DLD1 (cell line): ENCODE data around the gene SKIC2.
"Not testable (repeated sequence)": the region's sequence is repeated elsewhere in the genome, so short reads cannot be mapped to it uniquely, and the experiment has no call there.

Experiments
- in situ Hi-C: cut with HindIII; loops from 2 replicates; pipeline ENCODE4 v1.10.0; 2017; ENCODE audit warnings: low sequenced_read_pairs

Gene SKIC2

DNA sequence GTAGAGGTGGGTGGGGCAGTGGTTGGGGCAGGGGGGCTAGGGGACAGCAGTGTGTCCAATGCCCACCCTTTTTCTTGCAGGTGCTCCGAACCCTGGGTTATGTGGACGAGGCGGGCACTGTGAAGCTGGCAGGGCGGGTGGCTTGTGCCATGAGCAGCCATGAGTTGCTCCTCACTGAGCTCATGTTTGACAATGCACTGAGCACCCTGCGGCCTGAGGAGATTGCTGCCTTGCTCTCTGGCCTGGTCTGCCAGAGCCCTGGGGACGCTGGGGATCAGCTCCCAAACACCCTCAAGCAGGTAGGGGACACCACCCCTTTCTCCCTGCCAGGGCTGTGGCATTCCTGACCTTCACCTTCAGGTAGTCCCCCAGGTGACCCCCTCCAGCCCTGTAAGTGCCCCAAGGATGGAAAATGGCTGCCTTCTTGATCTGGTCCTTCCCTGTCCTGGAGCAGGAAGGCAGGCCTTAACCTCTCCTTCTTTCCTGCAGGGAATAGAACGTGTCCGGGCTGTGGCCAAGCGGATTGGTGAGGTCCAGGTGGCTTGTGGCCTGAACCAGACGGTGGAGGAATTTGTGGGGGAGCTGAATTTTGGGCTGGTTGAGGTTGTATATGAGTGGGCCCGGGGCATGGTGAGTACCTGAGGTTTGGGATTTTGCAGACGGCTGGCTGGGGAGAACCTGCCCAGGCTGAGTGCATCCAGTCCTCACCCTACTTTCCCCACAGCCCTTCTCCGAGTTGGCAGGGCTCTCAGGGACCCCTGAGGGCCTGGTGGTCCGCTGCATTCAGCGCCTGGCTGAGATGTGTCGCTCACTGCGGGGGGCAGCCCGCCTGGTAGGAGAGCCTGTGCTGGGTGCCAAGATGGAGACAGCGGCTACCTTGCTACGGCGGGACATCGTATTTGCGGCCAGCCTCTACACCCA, 10.1 kb downstream of the SKIC2 start:
- in situ Hi-C loops, result no loop called here

DNA sequence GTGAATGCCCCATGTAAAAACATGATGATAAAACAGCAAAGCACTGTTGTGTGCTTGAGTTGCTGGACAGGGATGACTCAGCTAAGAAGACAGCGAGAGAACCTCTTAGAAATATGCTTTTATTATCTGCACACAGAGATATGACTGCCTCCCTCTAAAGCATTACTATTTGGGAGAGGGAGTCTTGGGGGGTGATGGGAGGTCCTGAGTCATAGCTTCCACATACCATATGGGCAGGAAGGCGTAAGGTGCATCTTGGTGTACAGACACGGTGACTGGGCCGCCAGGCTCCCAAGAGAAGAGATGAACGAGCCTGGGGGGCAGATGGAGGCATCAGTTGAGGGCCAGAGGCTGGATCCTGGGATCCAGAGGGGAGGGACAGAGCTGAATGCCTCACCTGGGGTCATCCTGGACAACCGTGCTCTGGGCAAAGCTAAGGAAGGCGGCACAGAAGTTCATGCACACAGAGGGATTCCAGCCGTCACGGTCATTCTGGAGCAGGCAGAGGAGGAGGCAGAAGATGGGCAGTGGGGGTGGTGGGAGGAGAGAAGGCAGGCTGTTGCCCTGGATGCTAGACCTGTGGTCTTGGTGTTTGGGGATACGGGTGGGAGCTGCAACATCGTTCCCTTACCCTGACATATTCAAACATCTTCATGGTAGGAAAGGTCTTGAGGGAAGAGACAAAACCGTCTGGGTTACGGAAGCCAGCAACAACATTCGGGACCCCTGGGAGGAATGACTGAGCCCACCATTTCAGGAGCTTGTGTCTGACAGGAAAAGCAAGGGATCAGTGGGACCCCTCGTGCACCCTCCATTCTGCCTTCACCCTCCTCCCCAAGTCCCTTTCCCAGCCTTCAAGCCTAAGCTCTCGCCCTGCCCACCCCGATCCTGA, 11.0 kb downstream of the SKIC2 start:
- in situ Hi-C loops, result no loop called here

DNA sequence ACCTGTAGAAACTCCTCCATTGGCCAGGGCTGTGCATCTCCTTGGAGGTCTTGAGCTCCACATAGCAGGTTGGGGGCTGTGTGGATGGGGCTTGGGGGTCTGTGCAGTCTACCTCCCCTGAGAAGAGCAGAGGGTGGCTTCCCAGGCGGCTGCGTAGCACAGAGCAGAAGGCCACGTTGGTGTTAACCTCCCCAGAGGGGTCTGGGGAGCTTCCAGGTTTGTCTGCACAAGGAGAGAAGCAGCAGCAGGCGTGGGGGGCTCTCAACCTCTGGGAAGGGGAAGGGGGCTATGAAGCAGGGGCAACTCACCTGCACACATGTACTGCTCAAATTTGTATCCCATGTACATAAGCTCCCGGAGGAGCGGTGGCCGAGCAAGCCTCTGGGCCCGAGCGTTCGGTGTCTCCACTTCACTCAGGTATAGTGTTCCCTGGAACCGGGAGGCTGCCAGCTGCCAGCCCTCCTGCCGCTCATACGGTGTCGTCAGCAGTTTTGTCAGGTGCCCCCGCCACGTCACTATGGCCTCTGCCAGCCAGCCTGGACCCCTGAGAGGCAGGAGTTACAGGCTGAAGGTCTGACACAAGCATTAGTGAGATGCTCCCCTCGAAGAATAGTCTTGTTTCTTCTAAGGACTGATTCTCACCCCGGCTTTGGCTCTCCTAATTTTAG, 11.8 kb downstream of the SKIC2 start:
- in situ Hi-C loops, result no loop called here

DNA sequence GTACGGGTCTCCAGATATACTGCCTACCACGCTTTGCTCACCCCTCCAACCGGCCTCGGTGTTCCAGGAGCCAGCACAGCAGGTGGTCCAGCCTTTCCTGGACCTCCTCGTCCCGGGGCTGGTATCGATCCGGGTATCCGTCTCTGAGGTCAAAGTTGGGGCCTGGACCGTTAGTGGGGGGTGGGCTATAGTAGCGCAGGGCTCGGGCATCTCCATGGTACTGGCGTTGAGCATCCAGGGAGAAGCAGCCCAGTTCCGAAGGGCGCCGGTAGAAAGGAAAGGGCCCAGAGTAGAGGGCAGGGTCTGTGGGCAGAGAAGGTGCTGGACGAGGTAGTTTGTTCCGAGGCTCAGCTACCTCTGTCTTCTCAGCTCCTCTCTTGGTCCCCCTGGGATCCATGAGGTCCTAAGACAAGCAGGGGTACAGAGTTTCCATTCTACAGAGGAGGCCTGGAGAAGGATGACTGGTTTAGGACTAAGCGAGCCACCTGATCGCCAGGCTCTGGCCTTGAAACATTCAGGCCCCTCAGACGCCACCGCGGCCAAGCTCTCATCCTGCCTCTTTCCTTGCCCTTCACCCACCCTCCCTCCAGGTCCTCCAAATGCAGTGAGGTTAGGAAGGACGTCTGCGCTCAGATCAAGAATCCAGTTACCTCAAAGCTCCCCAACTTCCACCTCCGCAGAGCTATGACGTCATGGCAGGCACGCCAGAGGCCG, 12.5 kb downstream of the SKIC2 start:
- in situ Hi-C loops, result no loop called here

DNA sequence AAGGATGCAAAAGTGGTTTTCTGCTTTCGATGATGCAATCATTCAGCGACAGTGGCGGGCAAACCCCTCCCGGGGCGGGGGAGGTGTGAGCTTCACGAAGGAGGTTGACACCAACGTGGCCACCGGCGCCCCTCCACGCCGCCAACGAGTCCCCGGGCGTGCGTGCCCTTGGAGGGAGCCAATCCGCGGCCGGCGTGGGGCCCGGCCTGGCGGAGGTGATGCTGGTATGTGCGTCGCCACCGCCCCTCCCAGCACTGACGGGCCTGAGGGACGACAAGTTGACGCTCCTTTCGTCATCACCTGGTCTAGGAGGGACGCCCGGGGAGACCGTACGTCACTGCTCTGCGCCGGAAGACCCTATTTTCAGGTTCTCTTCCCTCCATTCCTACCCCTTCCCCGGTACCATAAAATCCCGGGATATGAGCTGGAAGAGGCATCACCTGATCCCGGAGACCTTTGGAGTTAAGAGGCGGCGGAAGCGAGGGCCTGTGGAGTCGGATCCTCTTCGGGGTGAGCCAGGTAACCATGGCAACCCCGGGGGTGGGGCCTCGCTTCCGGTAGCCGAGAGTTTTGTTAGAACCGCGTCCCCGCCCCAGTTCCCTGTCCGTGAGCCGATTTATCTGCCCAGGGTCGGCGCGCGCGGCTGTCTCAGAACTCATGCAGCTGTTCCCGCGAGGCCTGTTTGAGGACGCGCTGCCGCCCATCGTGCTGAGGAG, 13.2 kb downstream of the SKIC2 start, which contains the start of gene DXO:
Gene DXO (minus strand): TSS at position 146 of the 716 bp plus-strand sequence. CDS start 463 bp downstream, outside the sequence.
- in situ Hi-C loops, result no loop called here

DNA sequence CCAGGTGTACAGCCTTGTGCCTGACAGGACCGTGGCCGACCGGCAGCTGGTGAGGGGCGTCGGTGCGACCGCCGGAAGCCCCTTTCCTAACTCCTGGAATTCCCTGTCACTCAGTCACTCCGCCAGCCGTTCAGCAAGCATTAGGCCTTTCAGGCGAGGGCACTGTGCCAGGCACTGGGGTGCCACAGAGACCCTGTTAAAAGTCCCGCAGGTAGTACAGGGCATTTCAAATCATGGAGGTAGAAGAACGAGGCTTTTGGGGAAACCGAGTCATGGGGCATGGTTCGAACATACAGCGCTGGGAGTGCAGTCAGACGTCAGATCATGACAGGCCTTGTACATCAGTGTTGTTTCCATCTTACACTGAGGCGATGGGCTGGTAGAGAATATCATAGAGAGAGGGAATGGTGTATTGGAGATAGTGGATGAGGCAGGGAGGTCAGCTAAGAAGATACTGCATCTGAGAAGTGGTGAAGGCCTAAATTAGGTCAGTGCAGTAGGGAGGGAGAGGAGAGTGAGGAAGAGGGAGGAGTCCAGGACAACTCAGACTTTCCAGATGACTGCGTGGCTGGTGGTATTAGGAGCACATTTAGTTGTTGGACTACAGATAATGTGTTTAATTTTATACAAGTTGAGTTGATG, 13.9 kb downstream of the SKIC2 start:
- in situ Hi-C loops, result no loop called here

DNA sequence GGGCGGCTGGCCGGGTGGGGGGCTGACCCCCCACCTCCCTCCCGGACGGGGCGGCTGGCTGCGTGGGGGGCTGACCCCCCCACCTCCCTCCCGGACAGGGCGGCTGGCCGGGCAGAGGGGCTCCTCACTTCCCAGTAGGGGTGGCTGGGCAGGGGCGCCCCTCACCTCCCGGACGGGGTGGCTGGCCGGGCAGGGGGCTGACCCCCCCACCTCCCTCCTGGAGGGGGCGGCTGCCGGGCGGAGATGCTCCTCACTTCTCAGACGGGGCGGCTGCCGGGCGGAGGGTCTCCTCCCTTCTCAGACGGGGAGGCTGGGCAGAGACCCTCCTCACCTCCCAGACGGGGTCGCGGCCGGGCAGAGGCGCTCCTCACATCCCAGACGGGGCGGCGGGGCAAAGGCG, 17.1 kb downstream of the SKIC2 start:
- in situ Hi-C loops, result not testable (repeated sequence)

DNA sequence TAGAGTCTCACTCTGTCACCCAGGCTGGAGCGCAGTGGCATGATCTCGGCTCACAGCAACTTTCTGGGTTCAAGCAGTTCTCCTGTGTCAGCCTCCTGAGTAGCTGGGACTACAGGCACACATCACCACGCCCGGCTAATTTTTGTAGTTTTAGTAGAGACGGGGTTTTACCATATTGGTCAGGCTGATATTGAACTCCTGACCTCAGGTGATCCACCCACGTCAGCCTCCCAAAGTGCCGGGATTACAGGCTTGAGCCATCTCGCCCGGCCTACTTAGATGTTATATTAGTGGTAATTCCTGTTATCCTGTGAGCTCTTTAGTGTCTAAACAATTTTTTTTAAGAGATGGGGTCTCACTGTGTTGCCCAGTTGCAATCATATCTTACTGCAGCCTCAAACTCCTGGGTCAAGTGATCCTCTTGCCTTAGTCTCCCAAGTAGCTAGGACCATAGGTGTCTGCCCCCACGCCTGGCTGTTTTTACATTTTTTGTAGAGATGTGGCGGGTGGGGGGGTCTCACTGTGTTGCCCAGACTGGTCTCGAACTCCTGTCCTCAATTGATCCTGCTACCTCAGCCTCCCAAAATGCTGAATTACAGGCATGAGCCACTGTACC, 18.9 kb downstream of the SKIC2 start:
- in situ Hi-C loops, result no loop called here

DNA sequence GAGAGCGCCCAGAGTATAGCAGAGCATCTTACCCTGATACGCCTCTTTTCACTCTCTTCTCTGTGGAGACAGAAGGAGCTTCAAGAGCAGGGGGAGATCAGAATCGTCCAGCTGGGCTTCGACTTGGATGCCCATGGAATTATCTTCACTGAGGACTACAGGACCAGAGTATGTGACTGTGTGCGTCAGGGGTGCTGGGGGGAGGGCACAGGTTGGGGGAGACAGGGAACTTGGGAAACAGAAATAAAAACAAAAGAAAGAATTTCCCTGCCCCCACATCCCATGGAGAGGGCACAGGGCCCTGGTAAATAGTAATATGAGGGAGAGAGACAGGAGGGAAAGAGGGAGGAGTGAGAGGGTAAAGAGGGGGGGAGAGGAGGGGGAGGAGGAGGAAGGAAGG, 19.9 kb downstream of the SKIC2 start:
- in situ Hi-C loops, result no loop called here

DNA sequence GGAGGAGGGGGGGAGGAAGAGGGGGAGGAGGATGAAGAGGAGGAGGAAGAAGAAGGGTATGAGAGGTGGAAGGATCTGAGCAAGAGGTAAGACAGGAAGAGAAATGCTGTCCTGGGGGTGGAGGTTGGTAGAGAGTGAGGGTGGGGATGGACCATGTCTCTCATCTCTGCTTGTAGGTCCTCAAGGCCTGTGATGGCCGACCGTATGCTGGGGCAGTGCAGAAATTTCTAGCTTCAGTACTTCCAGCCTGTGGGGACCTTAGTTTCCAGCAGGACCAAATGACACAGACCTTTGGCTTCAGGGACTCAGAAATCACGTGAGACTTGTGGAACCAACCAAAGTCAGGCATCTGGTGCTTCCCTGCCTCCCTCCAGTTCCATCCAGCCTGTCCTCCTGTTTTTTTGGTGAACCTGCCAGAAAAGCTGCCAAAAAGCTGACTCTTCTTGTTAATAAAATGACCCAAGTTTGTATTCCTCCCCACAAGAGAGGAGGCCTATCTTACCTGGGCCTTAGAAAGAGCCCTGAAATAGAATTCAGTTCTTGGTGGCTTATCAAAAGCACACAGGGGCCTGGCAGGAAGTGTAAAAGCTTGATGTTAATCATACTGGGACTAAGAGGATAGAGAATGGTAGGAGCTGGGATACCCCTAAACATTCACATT, 20.4 kb downstream of the SKIC2 start:
- in situ Hi-C loops, result no loop called here

DNA sequence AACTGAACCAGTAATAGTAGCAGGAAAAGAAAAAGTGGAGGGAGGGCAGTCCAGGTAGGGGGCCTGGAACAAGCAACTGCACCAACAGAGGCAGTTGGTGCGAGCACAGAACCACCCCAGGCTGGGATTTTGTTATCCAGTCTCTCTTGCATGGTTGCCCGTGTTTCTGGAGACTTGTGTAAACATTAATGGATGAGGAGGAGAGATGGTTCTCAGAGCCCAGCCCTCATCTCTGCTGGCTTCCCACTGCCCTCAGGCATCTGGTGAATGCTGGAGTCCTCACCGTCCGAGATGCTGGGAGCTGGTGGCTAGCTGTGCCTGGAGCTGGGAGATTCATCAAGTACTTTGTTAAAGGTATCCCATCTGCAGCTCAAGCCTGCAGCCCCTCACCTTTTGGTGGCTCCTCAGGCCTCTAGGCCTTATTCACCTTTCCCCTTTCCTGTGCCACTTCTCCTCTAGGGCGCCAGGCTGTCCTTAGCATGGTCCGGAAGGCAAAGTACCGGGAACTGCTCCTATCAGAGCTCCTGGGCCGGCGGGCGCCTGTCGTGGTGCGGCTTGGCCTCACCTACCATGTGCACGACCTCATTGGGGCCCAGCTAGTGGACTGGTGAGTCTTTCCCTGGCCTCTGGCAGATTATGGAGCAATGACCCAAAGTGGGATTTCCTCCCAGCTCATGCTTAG, 21.4 kb downstream of the SKIC2 start:
- in situ Hi-C loops, result not testable (repeated sequence)

DNA sequence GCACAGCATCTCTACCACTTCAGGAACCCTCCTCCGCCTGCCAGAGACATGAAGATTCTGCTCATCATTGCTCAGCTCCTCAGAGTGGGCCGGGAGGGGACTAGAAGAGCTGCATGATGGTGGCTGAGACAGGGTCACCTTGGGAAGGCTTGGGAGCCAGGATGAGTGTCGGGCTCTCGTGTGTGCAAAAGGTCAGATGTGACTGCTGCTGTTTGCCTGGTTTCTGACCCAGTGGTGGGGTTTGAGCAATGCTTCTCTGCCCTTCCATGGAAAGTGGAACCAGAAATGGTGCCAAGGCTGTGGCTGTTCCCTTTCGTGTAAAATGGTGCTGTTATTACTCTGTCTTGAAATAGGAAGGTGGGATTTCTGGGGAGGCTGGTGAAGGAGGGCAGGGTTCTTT, 22.0 kb downstream of the SKIC2 start:
- in situ Hi-C loops, result not testable (repeated sequence)

DNA sequence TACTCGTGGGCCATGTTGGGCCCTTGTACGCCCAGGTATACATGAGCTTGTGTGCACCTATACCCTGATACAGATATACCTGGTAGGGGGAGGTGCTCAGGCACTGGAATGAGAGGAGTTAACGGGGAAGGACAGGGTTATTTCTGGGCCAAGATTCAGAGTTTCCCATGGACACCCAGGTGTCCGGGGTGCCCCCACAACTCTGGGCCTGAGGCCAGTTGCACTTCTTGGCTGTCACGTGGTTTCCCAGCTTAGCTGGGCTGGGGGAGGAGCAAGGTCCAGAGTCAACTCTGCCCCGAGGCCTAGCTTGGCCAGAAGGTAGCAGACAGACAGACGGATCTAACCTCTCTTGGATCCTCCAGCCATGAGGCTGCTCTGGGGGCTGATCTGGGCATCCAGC, 22.8 kb downstream of the SKIC2 start, which contains the start of gene C4A:
Gene C4A (plus strand): TSS at position 314 of the 400 bp plus-strand sequence. CDS start 51 bp downstream, at position 365.
- in situ Hi-C loops, result not testable (repeated sequence)

DNA sequence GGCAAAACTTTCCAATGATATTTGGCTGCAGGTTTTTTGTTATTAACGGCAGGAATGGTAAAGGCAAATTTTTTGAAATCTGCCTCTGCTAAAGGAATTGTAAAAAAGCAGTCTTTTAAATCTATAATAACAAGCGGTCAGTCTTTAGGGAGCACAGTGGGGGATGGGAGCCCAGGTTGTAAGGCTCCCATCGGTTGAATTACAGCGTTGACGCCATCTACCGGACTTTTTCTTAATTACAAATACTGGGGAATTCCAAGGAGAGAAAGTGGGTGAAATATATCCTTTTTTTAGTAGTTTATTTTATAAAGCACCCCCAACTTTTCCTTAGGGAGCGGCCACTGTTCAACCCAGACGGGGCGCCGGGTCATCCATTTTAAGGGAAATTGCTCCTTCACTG, 30.4 kb downstream of the SKIC2 start:
- in situ Hi-C loops, result not testable (repeated sequence)

DNA sequence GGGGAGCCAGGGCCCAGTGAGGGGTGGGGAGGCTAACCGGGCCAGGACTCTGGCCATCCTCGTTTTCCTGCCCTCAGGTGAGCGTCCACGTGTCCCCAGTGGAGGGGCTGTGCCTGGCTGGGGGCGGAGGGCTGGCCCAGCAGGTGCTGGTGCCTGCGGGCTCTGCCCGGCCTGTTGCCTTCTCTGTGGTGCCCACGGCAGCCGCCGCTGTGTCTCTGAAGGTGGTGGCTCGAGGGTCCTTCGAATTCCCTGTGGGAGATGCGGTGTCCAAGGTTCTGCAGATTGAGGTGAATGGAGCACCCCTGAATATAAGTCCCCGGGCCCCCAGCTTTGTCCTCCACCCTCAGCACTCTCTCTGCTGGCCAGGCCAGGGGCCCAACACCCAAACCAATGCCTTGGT, 35.4 kb downstream of the SKIC2 start:
- in situ Hi-C loops, result not testable (repeated sequence)

DNA sequence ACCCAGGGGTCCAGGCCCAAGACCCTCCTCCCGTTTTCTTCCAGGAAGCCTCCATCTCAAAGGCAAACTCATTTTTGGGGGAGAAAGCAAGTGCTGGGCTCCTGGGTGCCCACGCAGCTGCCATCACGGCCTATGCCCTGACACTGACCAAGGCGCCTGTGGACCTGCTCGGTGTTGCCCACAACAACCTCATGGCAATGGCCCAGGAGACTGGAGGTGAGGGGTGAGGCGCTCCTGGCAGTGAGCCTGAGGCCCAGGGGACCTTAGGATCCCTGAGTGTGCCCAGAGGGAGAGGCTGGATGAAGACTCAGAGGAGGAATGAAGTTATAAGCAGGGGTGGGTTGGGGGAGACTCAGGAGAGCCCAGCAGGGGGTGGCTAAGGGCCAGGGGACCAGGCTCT, 37.4 kb downstream of the SKIC2 start:
- in situ Hi-C loops, result not testable (repeated sequence)

DNA sequence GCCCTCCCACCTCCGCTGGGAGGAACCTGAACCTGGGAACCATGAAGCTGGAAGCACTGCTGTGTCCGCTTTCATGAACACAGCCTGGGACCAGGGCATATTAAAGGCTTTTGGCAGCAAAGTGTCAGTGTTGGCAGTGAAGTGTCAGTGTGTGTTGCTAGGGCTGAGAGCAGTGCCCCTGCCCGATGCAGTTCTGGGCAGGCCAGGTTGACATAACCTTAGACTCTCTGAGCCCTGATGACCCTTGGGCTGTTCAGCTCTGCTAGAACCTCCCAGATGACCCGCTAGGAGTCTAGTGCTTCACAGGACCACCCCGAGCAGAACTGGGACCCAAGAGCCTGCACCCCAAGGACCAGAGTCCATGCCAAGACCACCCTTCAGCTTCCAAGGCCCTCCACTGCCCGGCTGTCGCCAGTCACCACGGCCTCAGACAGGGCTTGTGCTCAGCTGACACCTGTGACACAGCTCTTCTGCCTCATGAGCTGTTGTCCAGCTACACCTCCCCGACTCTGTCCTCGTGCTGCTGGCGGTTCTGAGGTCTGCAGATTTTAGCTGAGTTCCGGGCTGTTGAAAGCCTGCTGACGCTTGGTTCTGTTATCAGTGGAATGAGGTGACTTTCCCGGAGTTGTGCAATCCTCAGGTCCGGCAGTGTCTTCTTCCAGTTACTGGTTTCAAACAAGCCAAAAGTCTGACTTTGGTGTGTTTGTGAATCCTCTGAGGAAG, 43.7 kb downstream of the SKIC2 start:
- in situ Hi-C loops, result not testable (repeated sequence)
